Upper lobe of right lung (tissue), 1 donor: Measurements from ENCODE around the gene LRIG1. TPM values are rescaled to one million over a fixed set of nuclear protein-coding genes. Genes with fewer than 3 reads are reported as not detected.

Experiments used
- ATAC-seq: fragments of 200-7000 bp; cut with Tn5 transposase; one replicate; pipeline ENCODE4 v1.9.1; 2020; ENCODE audit warnings: mild to moderate bottlenecking, moderate library complexity
- DNase-seq: peaks from one replicate; pipeline ENCODE4 v3.0.0-alpha.2; 2020
- H3K27ac ChIP-seq: fragments of 200-600 bp; one replicate; pipeline ENCODE4 v1.8.0; 2022
- H3K27me3 ChIP-seq: fragments of 200-600 bp; one replicate; pipeline ENCODE4 v1.8.0; 2022; ENCODE audit warnings: mild to moderate bottlenecking
- H3K36me3 ChIP-seq: fragments of 200-600 bp; one replicate; pipeline ENCODE4 v1.8.0; 2022
- H3K4me1 ChIP-seq: fragments of 200-600 bp; one replicate; pipeline ENCODE4 v1.8.0; 2022
- H3K4me3 ChIP-seq: fragments of 200-600 bp; one replicate; pipeline ENCODE4 v1.8.0; 2022; ENCODE audit warnings: mild to moderate bottlenecking
- H3K9me3 ChIP-seq: fragments of 200-600 bp; one replicate; pipeline ENCODE4 v1.8.0; 2022
- intact Hi-C: fragments of 100-400 bp; cut with DNase I; formaldehyde crosslinking; loops from one replicate; pipeline ENCODE4 v1.11.0; 2022
- total RNA-seq: library from RNA; stranded (reverse); fragmentation: NEBNext Ultra II Directional; extraction: Animal tissue kit (Norgen Biotek cat#: 25700); gene quantifications from one replicate; pipeline ENCODE4 v1.2.1, GENCODE V29; 2021
- TF ChIP-seq, protein P1 (sequence below): fragments of 200-600 bp; IDR thresholded peaks from one replicate; pipeline ENCODE4 v1.8.0; 2022; ENCODE audit warnings: antibody characterized with exemption
- donor health status: DM: no; HTN: yes; CAD: no; lungs with severe emphysema.

LRIG1 gene
- total RNA-seq, 1 donor from 2014 or later = 56.2 TPM

DNA sequence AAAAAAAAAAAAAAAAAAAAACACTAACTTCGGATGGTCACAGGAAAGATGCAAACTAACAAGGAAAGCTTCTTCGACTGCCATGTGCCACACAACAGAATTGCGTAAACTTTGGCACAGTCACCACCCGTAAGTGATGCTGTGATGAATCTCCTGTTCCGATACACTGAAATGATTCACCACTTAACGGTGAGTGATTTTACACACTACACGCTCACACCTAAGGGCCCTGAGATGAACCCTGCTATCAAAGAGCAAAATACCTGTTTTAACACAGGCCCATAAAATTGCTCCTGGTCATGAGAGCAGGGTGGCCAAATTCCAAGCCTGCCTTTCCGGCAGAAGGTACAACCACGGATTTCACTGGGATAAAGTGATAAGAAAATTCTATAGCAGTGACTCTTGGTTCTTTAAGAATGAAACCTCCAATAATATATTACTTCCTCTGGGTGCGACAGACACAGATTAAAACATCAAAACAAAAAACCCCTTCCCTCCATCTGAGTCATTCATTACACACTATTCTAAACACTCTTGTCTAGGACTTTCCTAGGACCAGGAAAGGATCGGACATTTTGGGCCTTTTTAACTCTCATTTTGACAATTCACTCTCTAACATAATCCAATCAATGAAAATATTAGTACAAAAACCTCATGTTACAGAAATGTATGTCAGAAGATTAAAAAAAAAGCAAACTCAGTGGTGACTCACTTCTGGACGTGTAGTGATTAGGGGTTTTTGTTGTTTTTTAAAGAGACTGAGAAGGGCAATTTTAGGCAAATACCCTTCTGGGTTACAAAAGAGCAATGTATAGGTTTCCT lies 28.3 kb downstream of the LRIG1 start:
- H3K4me3 ChIP-seq = no peak overlapping the region
- TF ChIP-seq, protein P1, sequence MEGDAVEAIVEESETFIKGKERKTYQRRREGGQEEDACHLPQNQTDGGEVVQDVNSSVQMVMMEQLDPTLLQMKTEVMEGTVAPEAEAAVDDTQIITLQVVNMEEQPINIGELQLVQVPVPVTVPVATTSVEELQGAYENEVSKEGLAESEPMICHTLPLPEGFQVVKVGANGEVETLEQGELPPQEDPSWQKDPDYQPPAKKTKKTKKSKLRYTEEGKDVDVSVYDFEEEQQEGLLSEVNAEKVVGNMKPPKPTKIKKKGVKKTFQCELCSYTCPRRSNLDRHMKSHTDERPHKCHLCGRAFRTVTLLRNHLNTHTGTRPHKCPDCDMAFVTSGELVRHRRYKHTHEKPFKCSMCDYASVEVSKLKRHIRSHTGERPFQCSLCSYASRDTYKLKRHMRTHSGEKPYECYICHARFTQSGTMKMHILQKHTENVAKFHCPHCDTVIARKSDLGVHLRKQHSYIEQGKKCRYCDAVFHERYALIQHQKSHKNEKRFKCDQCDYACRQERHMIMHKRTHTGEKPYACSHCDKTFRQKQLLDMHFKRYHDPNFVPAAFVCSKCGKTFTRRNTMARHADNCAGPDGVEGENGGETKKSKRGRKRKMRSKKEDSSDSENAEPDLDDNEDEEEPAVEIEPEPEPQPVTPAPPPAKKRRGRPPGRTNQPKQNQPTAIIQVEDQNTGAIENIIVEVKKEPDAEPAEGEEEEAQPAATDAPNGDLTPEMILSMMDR = no peak
- DNase-seq (no peak), ATAC-seq (peak; percentile 24)
- no peaks in the 10 kb centered on the region for H3K36me3 ChIP-seq
- no peaks in the 10 kb centered on the region for H3K27me3 ChIP-seq
- H3K27ac ChIP-seq = no peak overlapping the region
- no peaks in the 10 kb centered on the region for H3K9me3 ChIP-seq
- peaks cover 43% of the 10 kb centered on the region for H3K4me1 ChIP-seq
- intact Hi-C loops = no loop called here

DNA sequence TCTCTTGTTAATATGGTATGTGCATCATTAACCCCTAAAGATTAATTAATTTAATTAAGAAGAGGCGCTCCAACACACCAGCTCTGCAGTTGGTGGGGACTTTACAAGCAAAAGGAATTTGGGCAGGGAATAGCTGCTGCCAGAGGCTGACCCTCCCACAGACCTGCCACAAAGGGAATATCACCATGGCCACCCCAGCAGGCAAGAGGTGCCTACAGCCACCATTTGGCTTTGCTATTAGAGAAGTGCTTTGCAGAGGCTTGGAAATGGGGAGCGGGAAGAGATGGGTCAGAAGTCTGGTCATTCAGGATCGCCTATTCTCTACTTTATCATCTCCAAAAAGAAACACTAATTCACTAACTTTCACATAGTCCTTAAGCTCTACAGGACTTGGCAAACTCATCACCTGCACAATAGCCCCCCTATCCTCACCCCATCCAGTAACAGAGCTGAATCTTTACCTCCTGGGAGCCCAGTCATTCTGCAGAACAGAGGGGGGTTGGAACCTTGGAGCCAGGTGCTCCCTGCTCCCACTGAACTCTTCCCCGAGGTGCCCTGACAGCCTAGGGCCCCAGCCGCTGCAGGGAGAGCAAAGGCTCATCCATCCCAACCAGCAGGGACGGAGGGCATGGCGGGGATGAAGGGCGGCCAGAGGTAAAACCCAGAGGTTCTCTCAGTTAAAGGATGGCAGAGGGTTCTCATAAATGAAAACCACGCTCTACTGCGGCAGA lies 29.7 kb downstream of the LRIG1 start:
- TF ChIP-seq, protein P1 = no peak
- no peak for DNase-seq
- Histone ChIP-seq H3K9me3 (no peaks in the 10 kb centered on the region), H3K4me3 (no peak overlapping the region), H3K27me3 (no peaks in the 10 kb centered on the region), H3K27ac (no peak overlapping the region), H3K4me1 (peaks cover 36% of the 10 kb centered on the region), H3K36me3 (no peaks in the 10 kb centered on the region)
- no peak for ATAC-seq
- intact Hi-C loops = no loop called here

DNA sequence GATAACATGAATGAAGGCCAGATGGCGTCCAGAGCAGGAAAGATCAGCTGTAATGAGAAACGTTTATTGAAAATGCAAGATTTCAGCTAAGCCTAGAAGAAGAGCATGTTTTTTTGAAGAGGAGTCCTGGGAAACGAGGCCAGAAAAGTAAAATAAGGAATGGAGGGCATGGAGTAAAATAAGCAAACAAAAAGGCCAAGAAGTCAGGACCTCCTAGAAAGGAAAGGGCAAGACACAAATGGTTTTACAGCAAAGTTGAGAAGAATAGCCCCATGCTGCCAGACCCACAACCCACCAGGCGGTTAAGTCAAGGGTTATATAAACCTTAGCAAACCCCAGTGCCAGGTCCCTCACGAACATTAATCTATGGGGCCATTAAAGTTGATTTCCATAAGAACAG lies 30.5 kb downstream of the LRIG1 start:
- no peaks in the 10 kb centered on the region for H3K9me3 ChIP-seq
- peaks cover 31% of the 10 kb centered on the region for H3K4me1 ChIP-seq
- no peak overlapping the region for H3K4me3 ChIP-seq
- intact Hi-C loops = no loop called here
- no peak overlapping the region for H3K27ac ChIP-seq
- no peaks in the 10 kb centered on the region for H3K36me3 ChIP-seq
- DNase-seq (no peak), ATAC-seq (no peak)
- TF ChIP-seq, protein P1 = no peak
- H3K27me3 ChIP-seq = no peaks in the 10 kb centered on the region

DNA sequence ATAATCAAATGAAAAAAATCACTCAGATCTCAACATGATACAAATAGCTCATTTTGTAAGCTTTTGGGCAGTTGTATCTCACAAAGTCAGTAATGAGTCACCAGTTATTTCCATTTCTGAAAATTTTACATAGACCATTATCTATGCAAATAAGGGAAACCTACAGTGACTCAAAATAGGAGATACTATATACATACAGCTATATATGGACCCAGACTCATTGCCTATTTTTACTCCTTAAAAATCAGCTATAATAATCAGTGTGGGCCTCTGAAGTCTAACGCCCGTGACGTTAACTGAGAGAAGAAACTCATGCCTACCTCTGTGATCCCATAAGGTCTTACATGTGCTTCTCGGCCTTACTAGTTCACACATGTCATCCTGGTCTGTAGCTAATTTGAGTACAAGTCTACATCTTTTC lies 31.6 kb downstream of the LRIG1 start:
- no peak overlapping the region for H3K27ac ChIP-seq
- H3K36me3 ChIP-seq = no peaks in the 10 kb centered on the region
- no peaks in the 10 kb centered on the region for H3K27me3 ChIP-seq
- peaks cover 40% of the 10 kb centered on the region for H3K4me1 ChIP-seq
- ATAC-seq = no peak
- H3K9me3 ChIP-seq = no peaks in the 10 kb centered on the region
- TF ChIP-seq, protein P1 = no peak
- intact Hi-C loops = no loop called here
- DNase-seq = no peak
- H3K4me3 ChIP-seq = no peak overlapping the region

DNA sequence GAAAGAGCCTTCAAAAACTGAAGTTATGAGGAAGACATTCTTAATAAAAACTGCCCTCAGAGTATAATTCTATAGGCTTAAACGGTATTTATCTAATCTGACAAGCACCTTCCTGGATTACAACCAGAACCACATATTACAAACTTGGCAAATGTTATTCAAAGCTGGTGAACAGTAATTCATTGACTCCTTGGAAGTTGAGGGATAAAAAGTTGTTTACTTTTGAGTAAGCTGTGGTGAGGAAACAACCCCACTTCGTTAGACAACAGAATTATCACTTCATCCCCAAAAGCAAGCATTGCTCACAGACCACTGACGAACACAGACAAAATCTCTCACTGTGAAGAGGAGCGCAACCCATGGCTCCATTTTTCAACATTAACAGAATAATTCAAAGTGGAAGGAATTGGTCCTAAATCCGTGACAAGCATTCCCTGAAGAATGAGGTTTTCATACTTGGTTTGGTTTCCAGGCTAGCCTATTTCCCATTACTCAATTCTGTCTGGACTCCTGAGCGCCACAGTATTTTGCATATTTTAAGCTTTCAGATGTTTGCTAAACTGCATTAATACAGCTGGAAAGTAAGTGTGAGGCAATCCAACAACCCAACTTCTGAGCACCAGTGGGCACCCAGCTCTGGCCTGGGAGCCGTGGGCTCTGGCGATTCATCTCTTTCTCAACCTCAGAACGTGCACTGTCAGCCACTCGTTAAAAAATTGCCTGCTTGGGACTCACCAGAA lies 32.7 kb downstream of the LRIG1 start:
- no peaks in the 10 kb centered on the region for H3K9me3 ChIP-seq
- intact Hi-C loops = no loop called here
- H3K4me1 ChIP-seq = peaks cover 33% of the 10 kb centered on the region
- no peaks in the 10 kb centered on the region for H3K27me3 ChIP-seq
- H3K27ac ChIP-seq = no peak overlapping the region
- TF ChIP-seq, protein P1 = no peak
- DNase-seq = no peak
- no peak overlapping the region for H3K4me3 ChIP-seq
- no peaks in the 10 kb centered on the region for H3K36me3 ChIP-seq
- ATAC-seq = no peak
